WERI-Rb-1 (cell line): ENCODE results near the gene TBCK.

Source experiments
- DNase-seq: peaks from one replicate; pipeline ENCODE4 v3.0.0-alpha.2; 2020
- H3K27ac ChIP-seq: fragments of 250-450 bp; sonication (Bioruptor Pico); 2 replicates; pipeline ENCODE4 v1.5.1; 2020; ENCODE audit warnings: mild to moderate bottlenecking, moderate library complexity
- H3K27me3 ChIP-seq: fragments of 250-450 bp; sonication (Bioruptor Pico); 2 replicates; pipeline ENCODE4 v1.5.1; 2021; ENCODE audit warnings: mild to moderate bottlenecking, low read depth, moderate library complexity; ENCODE audit not compliant: insufficient read depth, severe bottlenecking
- H3K36me3 ChIP-seq: fragments of 250-450 bp; sonication (Bioruptor Pico); 2 replicates; pipeline ENCODE4 v1.5.1; 2020; ENCODE audit warnings: mild to moderate bottlenecking, moderate library complexity
- H3K4me3 ChIP-seq: 2 replicates; pipeline ENCODE4 v1.5.1; 2011; ENCODE audit warnings: low read depth, mild to moderate bottlenecking, control low read depth, low read length
- H3K9me3 ChIP-seq: fragments of 250-450 bp; sonication (Bioruptor Pico); 2 replicates; pipeline ENCODE4 v1.5.1; 2021; ENCODE audit warnings: mild to moderate bottlenecking, moderate library complexity; ENCODE audit not compliant: severe bottlenecking
- CTCF ChIP-seq: IDR thresholded peaks from 2 replicates; pipeline ENCODE4 v1.5.1; 2011; ENCODE audit warnings: low read depth, mild to moderate bottlenecking, control low read depth, inconsistent platforms, low read length

The TBCK gene

DNA sequence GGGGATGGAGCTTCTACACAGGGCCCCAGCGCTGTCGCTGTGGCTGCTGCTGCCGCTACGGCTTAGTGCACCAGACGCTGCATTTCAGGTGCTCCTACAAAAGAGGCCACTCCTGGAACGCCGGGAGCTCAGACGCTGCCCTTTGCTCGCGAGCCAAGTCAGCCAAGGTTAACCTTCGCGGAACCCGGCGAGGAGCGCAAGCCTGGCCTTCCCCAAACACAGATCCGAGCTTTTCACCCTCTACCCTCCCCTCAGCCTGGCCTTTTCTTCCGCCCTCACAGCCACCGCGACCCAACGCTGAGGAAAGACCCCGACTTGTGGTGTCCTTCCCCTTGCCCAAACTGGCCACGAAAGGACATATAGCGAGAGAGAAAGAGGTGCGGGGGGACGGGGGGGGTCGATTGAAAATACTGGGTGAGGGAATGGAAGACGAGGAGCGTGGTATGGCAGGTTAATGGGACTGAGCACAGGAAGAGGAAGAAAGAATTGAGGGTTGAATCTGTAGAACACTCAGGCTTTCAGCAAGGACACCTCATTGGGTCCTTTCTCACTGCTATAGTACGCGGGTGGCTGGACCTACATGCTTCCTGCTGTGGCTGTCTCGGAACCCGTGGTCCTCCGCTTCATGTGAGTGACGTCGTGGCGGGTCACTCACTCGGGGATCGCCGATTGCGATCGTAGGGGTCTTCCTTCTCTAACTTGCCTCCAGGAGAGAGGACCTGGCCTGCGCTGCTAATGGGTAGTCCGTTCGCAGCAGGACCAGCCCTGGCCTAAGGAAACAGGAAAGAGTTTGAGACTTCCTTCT is at the start of gene TBCK, which contains the start of gene AIMP1:
Gene TBCK, minus strand, starts transcription at position 242 of the 805 bp plus-strand sequence. CDS start 7,249 bp downstream, outside the sequence.
Gene AIMP1, plus strand, starts transcription at position 583 of the 805 bp plus-strand sequence. CDS start 8,460 bp downstream, outside the sequence.
- H3K9me3 ChIP-seq: no peaks in the 10 kb centered on the region
- DNase-seq: peak; percentile 96
- peaks cover 8% of the 10 kb centered on the region for H3K36me3 ChIP-seq
- no peak for TF ChIP-seq CTCF
- peak within 1 kb of the TSS; percentile 100 for H3K27ac ChIP-seq
- no peaks in the 10 kb centered on the region for H3K27me3 ChIP-seq
- peak within 1 kb of the TSS; percentile 66 for H3K4me3 ChIP-seq

- Histone ChIP-seq H3K27me3 (no peaks in the 10 kb centered on the region), H3K4me3 (no peak overlapping the region), H3K27ac (no peak overlapping the region), H3K36me3 (no peaks in the 10 kb centered on the region), H3K9me3 (no peaks in the 10 kb centered on the region)
- TF ChIP-seq CTCF: no peak
- DNase-seq: no peak
Observed at GRCh38 chr4:106365613-106366012, 49.6 kb upstream of the TBCK start.

- DNase-seq: no peak
- no peak for TF ChIP-seq CTCF
- H3K9me3 ChIP-seq: no peaks in the 10 kb centered on the region
- H3K27me3 ChIP-seq: no peaks in the 10 kb centered on the region
- H3K27ac ChIP-seq: no peak overlapping the region
- H3K36me3 ChIP-seq: no peaks in the 10 kb centered on the region
- H3K4me3 ChIP-seq: no peak overlapping the region
Observed at GRCh38 chr4:106364282-106364681, 48.3 kb upstream of the TBCK start.

DNA sequence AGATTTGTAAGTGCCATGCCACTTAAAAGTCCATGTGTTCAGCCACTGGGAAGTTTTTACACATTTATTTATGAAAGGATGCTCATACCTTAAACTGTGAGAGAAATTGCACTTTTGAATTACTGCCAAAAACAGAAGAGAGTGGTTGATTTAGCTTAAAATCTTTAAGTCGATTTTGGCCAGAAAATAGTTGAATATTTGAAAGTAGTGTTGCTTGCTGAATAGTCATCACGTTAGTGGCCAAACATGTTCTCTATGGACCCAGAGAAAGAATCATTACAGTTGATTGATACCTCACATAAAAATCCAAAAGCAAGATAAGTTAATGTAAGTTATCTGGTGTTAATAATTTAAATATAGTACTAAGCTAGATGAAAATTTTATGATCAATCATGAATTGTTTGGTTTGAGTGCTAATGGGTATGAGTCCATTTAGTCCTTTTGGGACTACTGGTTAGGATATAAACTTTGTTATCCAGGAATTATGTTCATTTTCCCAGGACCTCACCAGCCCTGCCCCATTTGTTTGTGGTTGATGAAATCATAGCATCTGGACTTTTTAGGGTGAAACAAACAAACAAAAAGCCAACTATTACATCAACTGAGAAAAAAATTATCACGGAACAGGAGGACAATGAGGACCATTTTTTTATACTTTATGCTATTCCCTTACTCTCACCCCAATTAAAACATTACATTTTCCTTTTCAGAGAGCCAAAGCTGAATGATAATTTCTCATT is 46.2 kb upstream of the TBCK start:
- H3K36me3 ChIP-seq: no peaks in the 10 kb centered on the region
- H3K4me3 ChIP-seq: no peak overlapping the region
- no peak for DNase-seq
- no peak overlapping the region for H3K27ac ChIP-seq
- TF ChIP-seq CTCF: no peak
- no peaks in the 10 kb centered on the region for H3K9me3 ChIP-seq
- H3K27me3 ChIP-seq: no peaks in the 10 kb centered on the region

- Histone ChIP-seq H3K4me3 (no peak overlapping the region), H3K36me3 (no peaks in the 10 kb centered on the region), H3K9me3 (no peaks in the 10 kb centered on the region), H3K27ac (no peak overlapping the region), H3K27me3 (no peaks in the 10 kb centered on the region)
- TF ChIP-seq CTCF: no peak
- DNase-seq: no peak
Observed at GRCh38 chr4:106358899-106359298, 42.9 kb upstream of the TBCK start.
